Measurements from ENCODE around the gene BMAL1.
"Not testable (repeated sequence)": the region's sequence is repeated elsewhere in the genome, so short reads cannot be mapped to it uniquely, and the experiment has no call there.

Gene BMAL1

DNA sequence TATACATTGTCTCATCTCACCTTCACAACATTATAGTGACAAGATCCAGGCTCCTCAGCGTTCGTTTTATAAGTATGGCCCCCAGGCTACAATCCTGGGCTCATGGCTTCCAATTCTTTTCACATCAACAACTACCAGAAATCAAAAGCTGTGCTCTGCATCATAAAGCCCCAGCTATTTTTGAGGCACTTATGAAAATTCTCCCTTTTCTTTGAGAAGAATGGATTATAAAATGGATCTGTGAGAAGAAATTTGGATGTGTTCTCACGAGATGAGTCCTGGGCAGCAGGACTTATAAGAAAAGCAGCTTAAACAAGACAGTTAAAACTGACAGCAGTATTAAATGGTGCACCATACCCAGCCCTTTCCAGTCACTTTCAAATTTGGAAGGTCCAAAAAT lies 105.2 kb downstream of the BMAL1 start:
- no peak for DNase-seq (ENCODE audit: low read depth)

DNA sequence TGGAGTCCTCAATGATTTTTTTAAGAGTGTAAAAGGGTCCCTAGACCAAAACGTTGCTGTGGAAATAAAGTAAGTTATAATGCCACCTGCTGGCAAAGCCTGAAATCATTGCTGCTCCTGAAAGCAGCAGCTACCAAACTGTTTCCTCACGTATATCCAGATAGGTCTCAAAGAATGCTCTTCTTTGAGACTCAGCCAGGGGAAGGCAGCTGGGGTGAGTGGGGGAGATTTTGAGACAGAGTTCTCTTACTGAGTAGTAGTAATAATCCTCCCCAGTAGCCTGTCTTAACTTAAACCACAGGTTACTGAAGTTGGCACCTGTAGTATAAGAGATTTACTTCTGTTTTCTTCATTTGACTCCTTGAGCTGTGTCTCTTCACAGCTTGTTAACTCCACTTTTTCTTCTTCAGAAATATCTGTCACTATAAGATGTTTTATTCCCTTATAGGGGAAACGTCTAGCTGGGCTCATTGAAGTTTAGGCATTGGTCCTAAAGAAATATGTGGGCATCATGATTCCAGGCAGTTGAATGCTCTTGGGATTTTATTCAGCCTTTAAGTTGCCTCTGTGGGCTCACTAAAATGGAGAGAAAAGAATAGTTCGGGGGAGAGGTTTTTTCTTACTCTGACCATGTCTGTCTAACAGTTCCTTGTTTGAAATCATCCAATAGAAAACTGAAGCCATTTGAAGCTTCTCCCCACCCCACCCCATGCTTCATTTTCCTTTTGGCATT lies 107.5 kb downstream of the BMAL1 start:
- peak; percentile 30 for DNase-seq (ENCODE audit: low read depth)

DNA sequence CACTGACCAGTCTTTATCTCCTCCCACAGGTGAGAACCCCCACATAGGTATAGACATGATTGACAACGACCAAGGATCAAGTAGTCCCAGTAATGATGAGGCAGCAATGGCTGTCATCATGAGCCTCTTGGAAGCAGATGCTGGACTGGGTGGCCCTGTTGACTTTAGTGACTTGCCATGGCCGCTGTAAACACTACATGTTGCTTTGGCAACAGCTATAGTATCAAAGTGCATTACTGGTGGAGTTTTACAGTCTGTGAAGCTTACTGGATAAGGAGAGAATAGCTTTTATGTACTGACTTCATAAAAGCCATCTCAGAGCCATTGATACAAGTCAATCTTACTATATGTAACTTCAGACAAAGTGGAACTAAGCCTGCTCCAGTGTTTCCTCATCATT lies 109.0 kb downstream of the BMAL1 start:
- no peak for DNase-seq (ENCODE audit: low read depth)

DNA sequence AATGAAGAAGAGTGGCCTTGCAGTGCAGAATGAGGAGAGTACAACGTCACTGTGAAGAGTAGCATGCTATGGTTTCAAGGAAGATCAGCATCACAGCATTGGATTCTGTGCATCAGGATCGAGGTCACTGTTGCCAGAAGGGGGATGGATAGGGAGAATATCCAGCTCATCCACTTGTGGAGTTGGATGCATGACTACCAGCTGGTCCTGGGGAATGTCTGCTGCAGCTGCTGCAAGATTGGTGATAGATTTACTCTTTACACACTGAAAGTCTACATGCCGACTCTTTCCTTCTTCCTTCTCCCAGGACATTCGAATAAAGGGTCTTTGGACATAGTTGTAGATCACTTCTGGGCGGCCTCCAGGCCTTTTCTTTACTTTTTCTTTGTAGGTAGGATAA lies 111.2 kb downstream of the BMAL1 start:
- no peak for DNase-seq (ENCODE audit: low read depth)

DNA sequence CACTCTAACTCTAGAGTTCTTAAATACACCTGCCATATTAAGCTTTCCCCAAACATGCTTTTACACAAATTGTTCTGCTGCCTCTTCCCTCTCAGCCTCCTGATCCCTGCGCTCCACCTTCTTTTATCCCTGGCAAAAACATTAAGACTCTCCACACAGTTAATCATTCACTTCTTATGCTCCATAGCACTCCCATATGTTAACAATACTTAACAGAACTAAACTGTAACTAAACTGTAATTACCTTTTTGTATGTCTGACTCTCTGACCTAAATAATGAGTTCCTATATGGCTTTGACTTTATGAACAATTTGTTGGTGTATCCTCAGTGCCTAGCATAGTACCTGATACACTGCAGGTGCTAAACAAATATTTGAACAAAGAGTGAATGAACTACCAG lies 113.6 kb downstream of the BMAL1 start:
- DNase-seq (ENCODE audit: low read depth), result no peak

DNA sequence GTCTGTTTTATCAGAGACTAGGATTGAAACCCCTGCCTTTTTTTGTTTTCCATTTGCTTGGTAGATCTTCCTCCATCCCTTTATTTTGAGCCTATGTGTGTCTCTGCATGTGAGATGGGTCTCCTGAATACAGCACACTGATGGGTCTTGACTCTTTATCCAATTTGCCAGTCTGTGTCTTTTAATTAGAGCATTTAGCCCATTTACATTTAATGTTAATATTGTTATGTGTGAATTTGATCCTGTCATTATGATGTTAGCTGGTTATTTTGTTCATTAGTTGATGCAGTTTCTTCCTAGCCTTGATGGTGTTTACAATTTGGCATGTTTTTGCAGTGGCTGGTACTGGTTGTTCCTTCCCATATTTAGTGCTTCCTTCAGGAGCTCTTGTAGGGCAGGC lies 120.7 kb downstream of the BMAL1 start:
- not testable (repeated sequence) for DNase-seq (ENCODE audit: low read depth)

DNA sequence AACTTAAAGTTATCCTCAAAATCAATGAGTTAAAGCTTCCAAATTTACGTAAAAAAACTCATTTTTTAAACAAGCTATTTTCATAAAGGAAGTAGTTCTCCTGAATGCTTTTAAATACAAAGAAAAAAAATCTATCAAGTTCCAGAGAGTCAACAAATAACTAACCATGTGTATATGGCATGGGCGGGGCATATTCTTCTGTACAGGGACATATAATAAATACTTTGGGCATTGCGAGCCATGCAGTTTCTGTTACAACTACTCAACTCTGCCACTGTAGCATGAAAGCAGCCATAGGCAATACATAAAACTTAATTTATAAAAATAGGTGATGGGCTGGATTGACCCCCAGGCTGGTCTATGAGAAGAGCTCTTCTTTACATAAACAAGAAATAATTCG lies 127.6 kb downstream of the BMAL1 start:
- no peak for DNase-seq (ENCODE audit: low read depth)

DNA sequence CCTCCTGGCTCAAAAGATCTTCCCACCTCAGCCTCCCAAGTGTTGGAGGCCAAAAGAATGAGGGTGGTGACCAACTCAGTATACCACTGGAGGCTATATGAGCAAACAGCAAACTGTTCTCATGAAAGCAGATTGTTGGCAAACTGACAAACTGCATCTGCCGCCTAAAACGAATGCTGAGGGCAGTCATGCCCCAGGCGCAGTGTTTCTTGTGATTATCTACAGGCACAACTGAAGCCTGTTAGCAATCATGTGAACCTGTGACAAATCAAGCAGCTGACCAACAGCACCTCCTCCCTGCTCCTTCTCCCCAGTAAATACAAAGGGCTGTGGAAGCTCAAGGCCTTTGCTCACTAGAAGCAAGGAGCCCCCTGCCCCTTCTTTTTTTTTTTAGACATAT lies 137.6 kb downstream of the BMAL1 start:
- DNase-seq (ENCODE audit: low read depth), result peak; percentile 1

DNA sequence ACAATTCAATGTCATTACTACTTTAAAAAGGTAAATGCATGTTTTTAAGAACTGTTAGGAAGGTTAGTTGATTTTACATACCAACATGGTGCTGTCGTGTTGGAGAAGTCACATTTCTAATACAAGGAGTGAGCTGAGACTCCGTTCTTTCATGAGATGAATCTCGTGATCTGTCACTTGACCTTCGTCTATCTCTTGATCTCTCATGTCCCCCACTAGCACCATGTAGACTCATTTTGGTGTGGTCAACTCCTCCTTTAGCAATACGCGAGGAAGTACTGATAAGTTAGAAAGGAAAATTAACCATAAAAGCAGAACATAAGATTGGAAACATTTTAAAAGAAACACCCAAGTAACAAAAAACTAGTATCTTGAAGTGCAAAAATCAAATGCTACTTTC lies 144.0 kb downstream of the BMAL1 start:
- no peak for DNase-seq (ENCODE audit: low read depth)

DNA sequence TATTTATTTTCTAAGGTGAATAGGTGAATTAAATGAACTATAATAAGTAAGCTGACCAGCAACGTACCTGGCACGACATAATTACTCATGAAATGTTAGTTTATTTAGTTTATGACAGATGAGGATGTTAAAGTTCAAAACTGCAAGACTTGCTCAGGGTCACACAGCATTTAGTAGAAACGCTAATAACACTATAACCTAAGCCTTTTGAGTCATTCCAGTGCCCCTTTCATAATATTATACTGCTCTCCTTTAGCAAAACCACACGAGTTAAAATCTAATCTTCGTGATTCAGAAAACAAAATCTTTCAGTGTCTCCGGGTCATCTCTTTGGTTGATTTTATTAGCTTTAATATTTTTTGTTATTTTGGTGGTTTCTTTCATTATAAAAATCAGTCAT lies 145.8 kb downstream of the BMAL1 start:
- no peak for DNase-seq (ENCODE audit: low read depth)

DNA sequence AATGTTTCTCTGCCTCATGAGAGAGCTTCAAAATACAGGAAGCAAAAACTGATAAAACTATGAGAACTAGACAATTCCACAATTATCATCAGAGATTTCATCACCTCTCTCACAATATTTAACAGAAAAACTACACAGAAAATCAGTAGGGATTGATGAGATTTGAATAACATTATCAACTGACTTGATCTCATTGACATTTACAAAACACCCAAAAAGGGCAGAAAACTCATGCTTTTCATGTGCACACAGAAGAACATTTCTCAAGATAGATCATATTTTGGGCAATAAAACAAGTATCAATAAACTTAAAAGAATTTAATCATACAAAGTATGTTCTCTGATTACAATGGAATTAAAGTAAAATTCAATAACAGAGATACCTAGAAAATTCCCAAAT lies 149.8 kb downstream of the BMAL1 start:
- DNase-seq (ENCODE audit: low read depth), result no peak

DNA sequence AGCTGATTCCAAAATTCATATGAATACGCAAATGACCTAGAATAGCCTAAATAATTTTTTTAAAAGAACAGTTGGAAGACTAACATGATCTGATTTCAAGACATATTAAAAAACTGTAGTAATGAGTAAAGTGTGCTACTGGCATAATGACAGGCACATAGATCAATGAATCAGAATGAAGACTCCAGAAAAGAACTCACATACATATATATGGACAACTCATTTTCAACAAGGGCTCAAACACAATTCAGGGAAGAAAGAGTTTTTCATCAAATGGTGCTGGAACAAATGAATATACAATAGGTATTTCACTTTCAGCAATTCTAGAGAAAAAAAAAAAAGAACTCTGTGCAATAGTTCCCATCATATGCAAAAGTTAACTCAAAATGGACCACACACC lies 151.7 kb downstream of the BMAL1 start:
- DNase-seq (ENCODE audit: low read depth), result no peak

DNA sequence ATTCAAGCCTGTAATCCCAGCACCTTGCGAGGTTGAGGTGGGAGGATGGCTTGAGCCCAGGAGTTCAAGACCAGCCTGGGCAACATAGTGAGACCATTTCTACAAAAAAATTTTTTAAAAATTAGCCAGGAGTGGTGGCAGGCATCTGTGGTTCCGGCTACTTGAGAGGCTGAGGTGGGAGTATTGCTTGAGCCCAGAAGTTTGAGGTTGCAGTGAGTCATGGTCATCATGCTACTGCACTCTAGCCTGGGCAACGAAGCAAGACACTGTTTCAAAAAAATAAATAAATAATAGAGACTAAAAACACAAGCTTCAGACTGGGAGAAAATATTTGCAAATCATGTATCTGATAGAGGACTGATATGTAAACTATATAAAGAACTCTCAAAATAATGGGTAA lies 152.2 kb downstream of the BMAL1 start:
- no peak for DNase-seq (ENCODE audit: low read depth)

DNA sequence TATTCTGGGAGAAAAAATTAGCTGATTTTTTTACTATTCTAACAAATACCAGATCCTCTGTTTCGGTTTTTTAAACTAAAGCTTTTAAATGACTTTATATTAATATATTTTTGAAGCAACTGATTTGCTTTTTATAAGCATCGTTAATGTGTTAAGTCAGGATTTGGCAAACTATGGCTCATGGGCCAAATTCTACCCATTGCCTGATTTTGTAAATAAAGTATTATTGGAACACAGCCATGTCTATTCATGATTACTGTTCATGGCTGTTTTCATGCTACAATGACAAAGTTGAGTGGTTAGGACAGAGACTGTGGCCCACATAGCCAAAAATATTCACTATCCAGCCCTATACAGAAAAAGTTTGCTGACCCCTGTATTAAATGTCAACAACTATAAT lies 155.8 kb downstream of the BMAL1 start:
- no peak for DNase-seq (ENCODE audit: low read depth)

DNA sequence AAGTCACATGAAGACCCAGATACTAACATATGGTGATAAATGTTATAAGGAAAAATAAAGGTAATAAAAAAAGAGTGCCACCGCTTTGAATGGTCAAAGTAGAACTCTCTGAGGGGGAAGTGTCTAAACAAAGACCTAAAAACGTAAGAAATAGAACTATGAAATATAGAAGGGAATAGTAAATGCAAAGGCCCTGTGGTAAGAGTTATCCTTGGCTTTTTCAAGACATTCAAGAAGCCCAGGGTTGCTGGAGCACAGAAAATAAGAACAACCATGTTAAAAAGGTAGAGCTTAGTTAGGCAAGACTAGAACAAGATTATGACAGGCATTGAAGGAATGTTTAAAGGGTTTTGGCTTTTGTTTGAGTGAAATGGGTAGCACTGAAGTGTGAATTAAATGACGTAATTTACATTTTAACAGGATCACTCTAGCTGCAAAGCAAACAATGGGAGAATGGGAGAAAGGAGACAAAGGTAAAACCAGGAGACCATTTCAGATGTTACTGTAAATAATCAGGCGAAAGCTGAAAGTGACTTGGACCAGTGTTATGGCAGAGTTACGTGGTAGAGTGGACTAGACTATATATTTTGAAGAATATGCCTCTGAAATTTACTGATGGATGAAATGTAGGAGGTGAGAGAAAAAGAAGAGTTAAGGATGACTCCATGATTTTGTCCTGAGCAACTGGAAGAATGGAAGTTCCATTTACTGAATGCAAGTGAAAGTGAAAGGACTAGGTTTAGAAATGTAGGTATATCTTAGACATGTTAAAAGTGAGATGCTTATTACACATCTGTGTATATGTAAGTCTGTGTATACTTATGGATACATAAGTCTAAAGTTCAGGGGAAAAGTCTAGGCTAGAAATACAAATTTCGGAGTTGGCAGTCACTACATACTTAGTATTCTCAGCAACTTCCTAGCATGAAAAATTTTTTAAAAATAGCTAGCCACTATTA lies 156.9 kb downstream of the BMAL1 start:
- DNase-seq (ENCODE audit: low read depth), result no peak

DNA sequence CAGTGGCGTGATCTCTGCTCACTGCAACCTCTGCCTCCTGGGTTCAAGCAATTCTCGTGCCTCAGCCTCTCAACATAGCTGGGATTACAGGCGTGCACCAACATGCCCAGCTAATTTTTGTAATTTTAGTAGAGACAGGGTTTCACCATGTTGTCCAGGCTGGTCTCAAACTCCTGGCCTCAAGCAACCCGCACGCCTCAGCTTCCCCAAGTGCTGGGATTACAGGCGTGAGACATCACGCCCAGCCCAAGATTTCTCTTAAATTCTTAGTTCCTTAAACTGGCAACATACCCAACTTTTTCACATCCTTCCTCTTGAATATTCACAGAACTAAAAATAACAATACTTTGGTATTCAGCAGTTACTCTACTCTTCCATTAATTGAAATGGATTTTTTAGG lies 159.2 kb downstream of the BMAL1 start:
- DNase-seq (ENCODE audit: low read depth), result not testable (repeated sequence)
